GM10847 (cell line): ENCODE data around the gene DDHD1.

Experiments
- POLR2A ChIP-seq: IDR thresholded peaks from 2 replicates; pipeline ENCODE4 v1.6.1; 2011; ENCODE audit not compliant: insufficient read length; ENCODE audit errors: extremely low read depth

The DDHD1 gene

GRCh38 chr14:53127151-53127550 lies 26.0 kb downstream of the DDHD1 start:
- TF ChIP-seq POLR2A: no peak

- no peak for TF ChIP-seq POLR2A
Observed at GRCh38 chr14:53126731-53127130, 26.4 kb downstream of the DDHD1 start.

GRCh38 chr14:53124786-53125185 lies 28.3 kb downstream of the DDHD1 start:
- TF ChIP-seq POLR2A: no peak

GRCh38 chr14:53113989-53114388 lies 39.1 kb downstream of the DDHD1 start:
- TF ChIP-seq POLR2A: no peak

GRCh38 chr14:53110096-53110495 lies 43.0 kb downstream of the DDHD1 start:
- TF ChIP-seq POLR2A: no peak

GRCh38 chr14:53109105-53110041 lies 43.8 kb downstream of the DDHD1 start:
- TF ChIP-seq POLR2A: no peak

- no peak for TF ChIP-seq POLR2A
Observed at GRCh38 chr14:53108292-53109104, 44.6 kb downstream of the DDHD1 start.

GRCh38 chr14:53106768-53107167 lies 46.4 kb downstream of the DDHD1 start:
- TF ChIP-seq POLR2A: no peak

- no peak for TF ChIP-seq POLR2A
Observed at GRCh38 chr14:53103636-53104340, 49.3 kb downstream of the DDHD1 start.

GRCh38 chr14:53093206-53093605 lies 59.9 kb downstream of the DDHD1 start:
- no peak for TF ChIP-seq POLR2A

- no peak for TF ChIP-seq POLR2A
Observed at GRCh38 chr14:53090853-53091252, 62.3 kb downstream of the DDHD1 start.

GRCh38 chr14:53064475-53064874 lies 88.6 kb downstream of the DDHD1 start:
- TF ChIP-seq POLR2A: no peak

- TF ChIP-seq POLR2A: no peak
Observed at GRCh38 chr14:53062856-53063255, 90.3 kb downstream of the DDHD1 start.

GRCh38 chr14:53060046-53060445 lies 93.1 kb downstream of the DDHD1 start:
- no peak for TF ChIP-seq POLR2A

GRCh38 chr14:53055003-53055402 lies 98.1 kb downstream of the DDHD1 start:
- TF ChIP-seq POLR2A: no peak

GRCh38 chr14:53054457-53054856 lies 98.7 kb downstream of the DDHD1 start:
- no peak for TF ChIP-seq POLR2A

GRCh38 chr14:53048631-53049030 lies 104.5 kb downstream of the DDHD1 start:
- TF ChIP-seq POLR2A: no peak
